Measurements from ENCODE around the gene IFT27.

DNA sequence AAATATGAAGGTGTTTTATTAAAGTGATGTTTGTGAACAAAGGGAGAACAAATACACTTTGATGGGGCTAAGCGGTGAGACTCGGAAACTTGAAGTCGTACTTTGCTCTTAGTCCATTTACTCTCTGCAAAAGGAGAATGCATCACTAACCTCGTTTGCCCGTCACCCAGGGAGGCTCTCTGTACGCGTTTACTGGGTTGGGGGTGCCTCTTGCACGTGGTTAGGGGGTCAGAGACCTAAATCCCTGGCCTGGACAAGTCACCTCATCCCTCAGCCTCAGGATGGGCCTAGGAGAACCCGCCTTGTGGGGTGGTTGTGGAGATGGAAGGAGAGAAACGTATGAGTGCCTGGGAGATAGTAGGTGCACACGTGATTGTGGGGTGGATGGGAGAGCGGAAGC is 803 bp upstream of the IFT27 start:
- TF ChIP-seq, protein P1, sequence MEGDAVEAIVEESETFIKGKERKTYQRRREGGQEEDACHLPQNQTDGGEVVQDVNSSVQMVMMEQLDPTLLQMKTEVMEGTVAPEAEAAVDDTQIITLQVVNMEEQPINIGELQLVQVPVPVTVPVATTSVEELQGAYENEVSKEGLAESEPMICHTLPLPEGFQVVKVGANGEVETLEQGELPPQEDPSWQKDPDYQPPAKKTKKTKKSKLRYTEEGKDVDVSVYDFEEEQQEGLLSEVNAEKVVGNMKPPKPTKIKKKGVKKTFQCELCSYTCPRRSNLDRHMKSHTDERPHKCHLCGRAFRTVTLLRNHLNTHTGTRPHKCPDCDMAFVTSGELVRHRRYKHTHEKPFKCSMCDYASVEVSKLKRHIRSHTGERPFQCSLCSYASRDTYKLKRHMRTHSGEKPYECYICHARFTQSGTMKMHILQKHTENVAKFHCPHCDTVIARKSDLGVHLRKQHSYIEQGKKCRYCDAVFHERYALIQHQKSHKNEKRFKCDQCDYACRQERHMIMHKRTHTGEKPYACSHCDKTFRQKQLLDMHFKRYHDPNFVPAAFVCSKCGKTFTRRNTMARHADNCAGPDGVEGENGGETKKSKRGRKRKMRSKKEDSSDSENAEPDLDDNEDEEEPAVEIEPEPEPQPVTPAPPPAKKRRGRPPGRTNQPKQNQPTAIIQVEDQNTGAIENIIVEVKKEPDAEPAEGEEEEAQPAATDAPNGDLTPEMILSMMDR (conservative IDR thresholded peaks at IDR 0.05; ENCODE audit: low read depth, low read length), result no peak
- no peak for TF ChIP-seq EZH2phosphoT487 (IDR thresholded peaks at IDR 0.05; ENCODE audit: borderline replicate concordance, low read length)
